Measurements from ENCODE around the gene FAM3C. TPM values are rescaled to one million over a fixed set of nuclear protein-coding genes. Genes with fewer than 3 reads are reported as not detected.
A peak's percentile ranks its signal among the peaks of the same experiment; 100 is the strongest.

Gene FAM3C
- total and polyA plus RNA-seq, 4 donors = 16.5 to 32.3 (median 22.5) TPM

- Histone ChIP-seq H3K4me1 (ENCODE audit: control insufficient read depth in 4 of 4, insufficient read depth in 4 of 4, low read length in 3 of 4) (peaks cover 0 to 18% (median 12%) of the 10 kb centered on the region in 4 donors), H3K4me3 (ENCODE audit: low read depth in 1 of 3, low read length in 3 of 3) (peak overlapping the region in 1 of 3 donors; percentile 46), H3K27ac (ENCODE audit: low read depth in 1 of 2, low read length in 2 of 2) (no peak overlapping the region), H3K9me3 (ENCODE audit: control insufficient read depth in 4 of 4, low read length in 3 of 4) (no peaks in the 10 kb centered on the region), H3K9ac (ENCODE audit: low read depth in 1 of 2, low read length in 2 of 2) (no peak overlapping the region), H3K27me3 (ENCODE audit: control insufficient read depth in 4 of 4, insufficient read depth in 4 of 4, low read length in 3 of 4) (peaks cover 0 to 12% (median under 1%) of the 10 kb centered on the region in 4 donors), H3K36me3 (ENCODE audit: control insufficient read depth in 4 of 4, insufficient read depth in 3 of 4, low read depth in 1 of 4, low read length in 3 of 4) (no peaks in the 10 kb centered on the region)
- TF ChIP-seq FOXA2 (IDR thresholded peaks at IDR 0.05) = no peak
- TF ChIP-seq GABPA (IDR thresholded peaks at IDR 0.05 in 1 of 2, conservative IDR thresholded peaks at IDR 0.05 in 1 of 2) = no peak
- TF ChIP-seq SP1 (IDR thresholded peaks at IDR 0.05) = no peak
- no peak for TF ChIP-seq RAD21 (IDR thresholded peaks at IDR 0.05)
- no peak for TF ChIP-seq ZBTB33 (IDR thresholded peaks at IDR 0.05)
- no peak for TF ChIP-seq REST (IDR thresholded peaks at IDR 0.05)
- TF ChIP-seq NR2F2 (IDR thresholded peaks at IDR 0.05) = no peak
- TF ChIP-seq EGR1 (IDR thresholded peaks at IDR 0.05; ENCODE audit: low read depth in 2 of 2) = no peak
- TF ChIP-seq FOXA1 (IDR thresholded peaks at IDR 0.05) = no peak
- no peak for TF ChIP-seq YY1 (IDR thresholded peaks at IDR 0.05)
- 5% methylated on average over 47 of the region's 47 CpGs for WGBS
- DNase-seq (ENCODE audit: low spot score) = no peak
Measured at GRCh38 chr7:121329191-121330052, 66.7 kb downstream of the FAM3C start.

- no peak for DNase-seq (ENCODE audit: low spot score)
- H3K27ac ChIP-seq (ENCODE audit: low read depth in 1 of 2, low read length in 2 of 2) = no peak within 1 kb of the TSS
- H3K36me3 ChIP-seq (ENCODE audit: control insufficient read depth in 4 of 4, insufficient read depth in 3 of 4, low read depth in 1 of 4, low read length in 3 of 4) = no peaks in the 10 kb centered on the region
- WGBS = 22% methylated on average over 27 of the region's 27 CpGs
- H3K9ac ChIP-seq (ENCODE audit: low read depth in 1 of 2, low read length in 2 of 2) = no peak within 1 kb of the TSS
- peaks cover 0 to 12% (median 0%) of the 10 kb centered on the region in 4 donors for H3K27me3 ChIP-seq (ENCODE audit: control insufficient read depth in 4 of 4, insufficient read depth in 4 of 4, low read length in 3 of 4)
- peak within 1 kb of the TSS in 1 of 3 donors; percentile 46 for H3K4me3 ChIP-seq (ENCODE audit: low read depth in 1 of 3, low read length in 3 of 3)
- H3K9me3 ChIP-seq (ENCODE audit: control insufficient read depth in 4 of 4, low read length in 3 of 4) = no peaks in the 10 kb centered on the region
- peaks cover 0 to 18% (median 12%) of the 10 kb centered on the region in 4 donors for H3K4me1 ChIP-seq (ENCODE audit: control insufficient read depth in 4 of 4, insufficient read depth in 4 of 4, low read length in 3 of 4)
- TF ChIP-seq FOXA1 (IDR thresholded peaks at IDR 0.05) (no peak), HNF4A (conservative IDR thresholded peaks at IDR 0.05) (no peak), REST (IDR thresholded peaks at IDR 0.05) (no peak), EGR1 (IDR thresholded peaks at IDR 0.05; ENCODE audit: low read depth in 2 of 2) (no peak), ZBTB33 (IDR thresholded peaks at IDR 0.05) (no peak), FOXA2 (IDR thresholded peaks at IDR 0.05) (no peak), JUND (IDR thresholded peaks at IDR 0.05) (no peak), GABPA (IDR thresholded peaks at IDR 0.05 in 1 of 2, conservative IDR thresholded peaks at IDR 0.05 in 1 of 2) (no peak), MAX (IDR thresholded peaks at IDR 0.05) (no peak), TAF1 (conservative IDR thresholded peaks at IDR 0.05) (no peak), HNF4G (IDR thresholded peaks at IDR 0.05) (no peak), ATF3 (IDR thresholded peaks at IDR 0.05) (no peak)
Measured at GRCh38 chr7:121328508-121329190, 67.5 kb downstream of the FAM3C start, which contains the start of gene WNT16. Gene WNT16, plus strand, starts transcription at chr7:121329000. Its CDS starts 293 bp downstream, at chr7:121329293.
